H9 (cell line): Measurements from ENCODE around the gene ADAT3. TPM values are rescaled to one million over a fixed set of nuclear protein-coding genes. Genes with fewer than 3 reads are reported as not detected.
A peak's percentile ranks its signal among the peaks of the same experiment; 100 is the strongest.

Experiments used
- DNase-seq: peaks from one replicate; pipeline ENCODE4 v3.0.0-alpha.2; 2017
- H2AFZ ChIP-seq: one replicate; pipeline ENCODE4 v1.6.1; 2013; ENCODE audit warnings: mild to moderate bottlenecking, low read length, control low read depth, moderate library complexity
- H2AK5ac ChIP-seq: 2 replicates; pipeline ENCODE4 v1.6.1; 2013; ENCODE audit warnings: low read length, control low read depth, mixed read lengths; ENCODE audit not compliant: insufficient read length
- H2BK120ac ChIP-seq: one replicate; pipeline ENCODE4 v1.6.1; 2013; ENCODE audit warnings: low read depth, mild to moderate bottlenecking, low read length, control low read depth, inconsistent platforms; ENCODE audit not compliant: poor library complexity, severe bottlenecking
- H2BK12ac ChIP-seq: 2 replicates; pipeline ENCODE4 v1.6.1; 2013; ENCODE audit warnings: low read length, control low read depth, mixed read lengths, low read depth; ENCODE audit not compliant: insufficient read length
- H2BK15ac ChIP-seq: 2 replicates; pipeline ENCODE4 v1.6.1; 2013; ENCODE audit warnings: low read depth, low read length, control low read depth
- H2BK20ac ChIP-seq: one replicate; pipeline ENCODE4 v1.6.1; 2013; ENCODE audit warnings: low read depth, mild to moderate bottlenecking, low read length, control low read depth, inconsistent platforms; ENCODE audit not compliant: poor library complexity, severe bottlenecking
- H2BK5ac ChIP-seq: 2 replicates; pipeline ENCODE4 v1.6.1; 2013; ENCODE audit warnings: low read length, control low read depth, mixed read lengths; ENCODE audit not compliant: insufficient read length
- H3K14ac ChIP-seq: 2 replicates; pipeline ENCODE4 v1.6.1; 2013; ENCODE audit warnings: low read length, control low read depth; ENCODE audit not compliant: insufficient read depth
- H3K18ac ChIP-seq: 2 replicates; pipeline ENCODE4 v1.6.1; 2013; ENCODE audit warnings: low read depth, mild to moderate bottlenecking, mixed read lengths, low read length, control low read depth; ENCODE audit not compliant: insufficient read length
- H3K23ac ChIP-seq: 2 replicates; pipeline ENCODE4 v1.6.1; 2013; ENCODE audit warnings: low read length, control low read depth, mixed read lengths, low read depth; ENCODE audit not compliant: insufficient read length
- H3K23me2 ChIP-seq: 2 replicates; pipeline ENCODE4 v1.6.1; 2013; ENCODE audit warnings: low read depth, mild to moderate bottlenecking, mixed read lengths, low read length, control low read depth; ENCODE audit not compliant: insufficient read length, poor library complexity, severe bottlenecking
- H3K27ac ChIP-seq: 2 replicates; pipeline ENCODE4 v1.5.1; 2013; ENCODE audit warnings: low read length, control low read depth, mixed read lengths, low read depth; ENCODE audit not compliant: insufficient read length
- H3K27me3 ChIP-seq: 2 replicates; pipeline ENCODE4 v1.6.1; 2013; ENCODE audit warnings: low read length, control low read depth, inconsistent platforms; ENCODE audit not compliant: insufficient read depth
- H3K4ac ChIP-seq: 2 replicates; pipeline ENCODE4 v1.6.1; 2013; ENCODE audit warnings: low read depth, mild to moderate bottlenecking, control low read depth, inconsistent platforms, low read length, moderate library complexity
- H3K4me1 ChIP-seq: 2 replicates; pipeline ENCODE4 v1.6.1; 2013; ENCODE audit warnings: low read length, control low read depth, inconsistent platforms; ENCODE audit not compliant: insufficient read depth
- H3K4me2 ChIP-seq: 2 replicates; pipeline ENCODE4 v1.6.1; 2013; ENCODE audit warnings: low read length, control low read depth, mixed read lengths; ENCODE audit not compliant: insufficient read length, insufficient read depth
- H3K56ac ChIP-seq: 2 replicates; pipeline ENCODE4 v1.6.1; 2013; ENCODE audit warnings: low read depth, mild to moderate bottlenecking, mixed read lengths, low read length, control low read depth; ENCODE audit not compliant: insufficient read length
- H3K79me1 ChIP-seq: 2 replicates; pipeline ENCODE4 v1.6.1; 2013; ENCODE audit warnings: low read depth, mild to moderate bottlenecking, moderate library complexity, low read length, control low read depth, inconsistent platforms; ENCODE audit not compliant: insufficient read depth, poor library complexity, severe bottlenecking
- H3K79me2 ChIP-seq: 2 replicates; pipeline ENCODE4 v1.6.1; 2013; ENCODE audit warnings: low read length, control low read depth, inconsistent platforms; ENCODE audit not compliant: insufficient read depth
- H3K9ac ChIP-seq: 2 replicates; pipeline ENCODE4 v1.6.1; 2013; ENCODE audit warnings: low read length, control low read depth, mixed read lengths; ENCODE audit not compliant: insufficient read length; ENCODE audit errors: extremely low read depth
- H3K9me3 ChIP-seq: one replicate; pipeline ENCODE4 v1.6.1; 2013; ENCODE audit warnings: low read depth, low read length, inconsistent platforms; ENCODE audit not compliant: control insufficient read depth
- H3T11ph ChIP-seq: one replicate; pipeline ENCODE4 v1.6.1; 2013; ENCODE audit warnings: mild to moderate bottlenecking, low read length, control low read depth, inconsistent platforms
- H4K20me1 ChIP-seq: one replicate; pipeline ENCODE4 v1.6.1; 2013; ENCODE audit not compliant: control insufficient read depth, insufficient read length, insufficient read depth
- H4K5ac ChIP-seq: 2 replicates; pipeline ENCODE4 v1.6.1; 2013; ENCODE audit warnings: low read depth, mild to moderate bottlenecking, mixed read lengths, low read length, control low read depth; ENCODE audit not compliant: insufficient read length
- H4K8ac ChIP-seq: replicated peaks from 2 replicates; pipeline ENCODE4 v1.6.1; 2013; ENCODE audit warnings: low read length, control low read depth, mixed read lengths, low read depth; ENCODE audit not compliant: insufficient read length
- H4K91ac ChIP-seq: 2 replicates; pipeline ENCODE4 v1.6.1; 2013; ENCODE audit warnings: low read depth, mild to moderate bottlenecking, moderate library complexity, mixed read lengths, low read length, control low read depth; ENCODE audit not compliant: insufficient read length
- H3K27ac Mint-ChIP-seq, 3 experiments: 2 replicates in 2 of 3; 3 replicates in 1 of 3; pipeline ENCODE4 v1.8.0; 2020 to 2021; ENCODE audit warnings: mixed read lengths in 3 of 3, mild to moderate bottlenecking in 1 of 3, moderate library complexity in 1 of 3
- H3K27me3 Mint-ChIP-seq: 2 replicates; pipeline ENCODE4 v1.8.0; 2021; ENCODE audit warnings: low read depth, mild to moderate bottlenecking, moderate library complexity, mixed read lengths
- H3K36me3 Mint-ChIP-seq, 3 experiments: 2 replicates in 2 of 3; 3 replicates in 1 of 3; pipeline ENCODE4 v1.8.0; 2020 to 2021; ENCODE audit warnings: low read depth in 3 of 3, mixed read lengths in 3 of 3; ENCODE audit not compliant: insufficient read depth in 1 of 3
- H3K4me1 Mint-ChIP-seq, 2 experiments: 2 replicates each; pipeline ENCODE4 v1.8.0; 2020; ENCODE audit warnings: mixed read lengths in 2 of 2
- H3K4me3 Mint-ChIP-seq, 2 experiments: 2 replicates in 1 of 2; 3 replicates in 1 of 2; pipeline ENCODE4 v1.8.0; 2020 to 2021; ENCODE audit warnings: mild to moderate bottlenecking in 2 of 2, mixed read lengths in 2 of 2, moderate library complexity in 1 of 2
- H3K9me3 Mint-ChIP-seq, 2 experiments: 2 replicates in 1 of 2; 3 replicates in 1 of 2; pipeline ENCODE4 v1.8.0; 2020; ENCODE audit warnings: mild to moderate bottlenecking in 2 of 2, mixed read lengths in 2 of 2, moderate library complexity in 1 of 2
- WGBS: extraction: QIAGEN DNeasy Blood & Tissue Kit; methylation state at CpG from one replicate; pipeline ENCODE4 v1.1.7; 2013; ENCODE audit warnings: missing lambda C conversion rate, low lambda C conversion rate, mixed read lengths; ENCODE audit not compliant: insufficient read length; ENCODE audit errors: extremely low coverage; 5-methylcytosine and 5-hydroxymethylcytosine counted together
- total RNA-seq: library from RNA; stranded (reverse); gene quantifications from 2 replicates; pipeline ENCODE4 v1.2.1, GENCODE V29; 2021
- TF ChIP-seq, protein P1 (sequence below): fragments of 200-600 bp; sonication (generic); conservative IDR thresholded peaks from 3 replicates; pipeline ENCODE4 v1.8.0; 2021; ENCODE audit warnings: antibody characterized with exemption, mild to moderate bottlenecking

The ADAT3 gene
- total RNA-seq, 1 experiment from 2014 or later: 12.2 TPM

DNA sequence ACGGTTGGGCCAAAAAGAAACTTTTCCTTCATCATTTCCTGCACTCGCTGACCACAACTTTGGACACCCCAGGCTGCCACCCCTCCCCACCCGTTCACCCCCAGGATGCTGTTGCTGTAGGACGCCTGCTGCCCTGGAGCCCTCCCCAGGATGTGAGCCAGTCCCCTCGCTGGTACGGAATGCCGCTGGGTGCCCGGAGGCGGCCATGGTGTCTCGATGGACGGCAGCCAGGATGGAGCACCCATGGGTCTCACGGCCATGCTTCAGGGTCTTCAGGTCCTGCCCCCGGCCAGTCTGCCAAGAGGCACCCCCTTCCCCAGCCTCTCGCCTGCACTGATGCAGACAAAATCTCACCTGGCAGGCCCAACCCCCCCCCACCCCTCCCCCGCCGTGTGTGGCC, 20.3 kb downstream of the ADAT3 start:
- H3K9me3 ChIP-seq: no peaks in the 10 kb centered on the region
- H3K23ac ChIP-seq: no peak overlapping the region
- Mint-ChIP-seq H3K27me3 (peaks cover 12% of the 10 kb centered on the region), H3K36me3 (peaks cover 7 to 45% (median 33%) of the 10 kb centered on the region in 3 experiments; a peak in 6 of 7 replicates), H3K27ac (peak overlapping the region in 1 of 3 experiments; percentile 79; a peak in 2 of 7 replicates), H3K4me3 (no peak overlapping the region), H3K9me3 (peaks cover 0 to 3% of the 10 kb centered on the region in 2 experiments; a peak in 2 of 5 replicates), H3K4me1 (peaks cover 1 to 6% of the 10 kb centered on the region in 2 experiments; a peak in 1 of 4 replicates)
- no peak overlapping the region for H4K5ac ChIP-seq
- no peak overlapping the region for H3K9ac ChIP-seq
- no peak overlapping the region for H4K91ac ChIP-seq
- no peak overlapping the region for H3K27ac ChIP-seq
- H3K56ac ChIP-seq: no peak overlapping the region
- no peak overlapping the region for H3T11ph ChIP-seq
- no peaks in the 10 kb centered on the region for H4K20me1 ChIP-seq
- peaks cover 6% of the 10 kb centered on the region for H3K23me2 ChIP-seq
- TF ChIP-seq, protein P1, sequence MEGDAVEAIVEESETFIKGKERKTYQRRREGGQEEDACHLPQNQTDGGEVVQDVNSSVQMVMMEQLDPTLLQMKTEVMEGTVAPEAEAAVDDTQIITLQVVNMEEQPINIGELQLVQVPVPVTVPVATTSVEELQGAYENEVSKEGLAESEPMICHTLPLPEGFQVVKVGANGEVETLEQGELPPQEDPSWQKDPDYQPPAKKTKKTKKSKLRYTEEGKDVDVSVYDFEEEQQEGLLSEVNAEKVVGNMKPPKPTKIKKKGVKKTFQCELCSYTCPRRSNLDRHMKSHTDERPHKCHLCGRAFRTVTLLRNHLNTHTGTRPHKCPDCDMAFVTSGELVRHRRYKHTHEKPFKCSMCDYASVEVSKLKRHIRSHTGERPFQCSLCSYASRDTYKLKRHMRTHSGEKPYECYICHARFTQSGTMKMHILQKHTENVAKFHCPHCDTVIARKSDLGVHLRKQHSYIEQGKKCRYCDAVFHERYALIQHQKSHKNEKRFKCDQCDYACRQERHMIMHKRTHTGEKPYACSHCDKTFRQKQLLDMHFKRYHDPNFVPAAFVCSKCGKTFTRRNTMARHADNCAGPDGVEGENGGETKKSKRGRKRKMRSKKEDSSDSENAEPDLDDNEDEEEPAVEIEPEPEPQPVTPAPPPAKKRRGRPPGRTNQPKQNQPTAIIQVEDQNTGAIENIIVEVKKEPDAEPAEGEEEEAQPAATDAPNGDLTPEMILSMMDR: no peak
- no CpG with 5 or more reads among the region's 16 CpGs for WGBS
- no peak overlapping the region for H3K14ac ChIP-seq
- H2BK15ac ChIP-seq: no peak overlapping the region
- no peak overlapping the region for H2BK5ac ChIP-seq
- H3K4ac ChIP-seq: no peak overlapping the region
- no peak overlapping the region for H4K8ac ChIP-seq
- no peaks in the 10 kb centered on the region; the same call in 1 of the 2 replicates for H3K4me1 ChIP-seq
- H3K18ac ChIP-seq: no peak overlapping the region
- H3K79me2 ChIP-seq: no peaks in the 10 kb centered on the region
- H3K4me2 ChIP-seq: no peak overlapping the region
- no peaks in the 10 kb centered on the region for H3K27me3 ChIP-seq
- H2AFZ ChIP-seq: no peak overlapping the region
- H2BK20ac ChIP-seq: no peak overlapping the region
- H2AK5ac ChIP-seq: no peak overlapping the region
- DNase-seq: no peak
- H2BK12ac ChIP-seq: no peak overlapping the region
- no peaks in the 10 kb centered on the region for H3K79me1 ChIP-seq
- H2BK120ac ChIP-seq: no peak overlapping the region
